Uterus (tissue), 4 donors: ENCODE measurements around the gene TSPAN4. TPM values are rescaled to one million over a fixed set of nuclear protein-coding genes. Genes with fewer than 3 reads are reported as not detected.

ENCODE experiments used
- DNase-seq, 2 donors: peaks; one replicate each; pipeline ENCODE4 v3.0.0-alpha.2; 2019 to 2020
- H3K27ac ChIP-seq, 2 donors: fragments of 200-600 bp; sonication (generic); 1 replicate in 1 of 2; 2 replicates in 1 of 2; pipeline ENCODE4 v1.5.1; 2016 to 2018
- H3K27me3 ChIP-seq, 2 donors: fragments of 200-600 bp; sonication (generic); one replicate each; pipeline ENCODE4 v1.5.1; 2018 to 2019; ENCODE audit warnings: control low read depth in 1 of 2
- H3K36me3 ChIP-seq, 2 donors: fragments of 200-600 bp; sonication (generic); one replicate each; pipeline ENCODE4 v1.5.1; 2019; ENCODE audit warnings: control low read depth in 1 of 2
- H3K4me1 ChIP-seq, 2 donors: fragments of 200-600 bp; sonication (generic); one replicate each; pipeline ENCODE4 v1.5.1; 2018 to 2019; ENCODE audit warnings: control low read depth in 1 of 2
- H3K4me3 ChIP-seq, 2 donors: fragments of 200-600 bp; sonication (generic); 1 replicate in 1 of 2; 2 replicates in 1 of 2; pipeline ENCODE4 v1.5.1; 2018 to 2019; ENCODE audit warnings: mild to moderate bottlenecking in 1 of 2
- H3K9me3 ChIP-seq, 2 donors: fragments of 200-600 bp; sonication (generic); one replicate each; pipeline ENCODE4 v1.5.1; 2019; ENCODE audit warnings: control low read depth in 1 of 2
- CTCF ChIP-seq, 4 experiments: fragments of 200-600 bp in 2 of 4; fragments of 450-650 bp in 2 of 4; sonication (generic) in 2 of 4; IDR thresholded peaks; one replicate each; pipeline ENCODE4 v1.5.1; 2016 to 2019; ENCODE audit warnings: antibody characterized with exemption in 4 of 4, mild to moderate bottlenecking in 2 of 4, moderate library complexity in 1 of 4
- POLR2A ChIP-seq, 2 donors: fragments of 450-650 bp; IDR thresholded peaks; one replicate each; pipeline ENCODE4 v1.6.1; 2016; ENCODE audit warnings: antibody characterized with exemption in 2 of 2, mild to moderate bottlenecking in 1 of 2, moderate library complexity in 1 of 2
- intact Hi-C: fragments of 100-400 bp; cut with DNase I; formaldehyde crosslinking; loops from one replicate; pipeline ENCODE4 v1.15.1; 2023; ENCODE audit warnings: low total_unique reads
- total RNA-seq, 4 donors: library from RNA; depleted of rRNA in 3 of 4; stranded (reverse); fragments of >200 nt in 3 of 4; gene quantifications; one replicate each; pipeline versions ENCODE4 v1.1.0 to v1.2.4, GENCODE V29; 2014 to 2023
- donor health status: DM: yes; HTN: yes; CAD: no.

TSPAN4 gene
- total RNA-seq, 4 donors from 2014 or later = 68.4 to 119 (median 105) TPM

DNA sequence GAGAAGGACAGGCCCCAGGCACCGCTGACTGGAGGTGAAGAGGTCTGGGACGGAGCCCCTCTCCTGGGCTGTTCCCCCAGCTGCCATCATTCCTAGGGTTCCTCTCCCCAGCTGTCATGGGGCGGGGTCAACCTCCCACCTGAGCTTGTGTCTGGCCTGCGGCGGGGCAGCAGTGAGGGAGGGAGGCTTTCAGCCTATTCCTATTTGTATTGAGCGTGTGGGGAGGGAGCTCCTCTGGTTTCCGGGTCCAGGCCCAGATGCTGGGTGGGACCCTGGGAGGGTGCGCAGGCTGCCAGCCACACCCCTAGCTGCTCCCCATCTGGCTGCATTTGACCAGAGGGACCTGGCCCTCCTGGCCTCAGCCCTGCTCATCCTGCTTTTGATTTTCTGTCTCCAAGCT is 13.7 kb downstream of the TSPAN4 start:
- no peak for DNase-seq
- no peaks in the 10 kb centered on the region for H3K27me3 ChIP-seq

DNA sequence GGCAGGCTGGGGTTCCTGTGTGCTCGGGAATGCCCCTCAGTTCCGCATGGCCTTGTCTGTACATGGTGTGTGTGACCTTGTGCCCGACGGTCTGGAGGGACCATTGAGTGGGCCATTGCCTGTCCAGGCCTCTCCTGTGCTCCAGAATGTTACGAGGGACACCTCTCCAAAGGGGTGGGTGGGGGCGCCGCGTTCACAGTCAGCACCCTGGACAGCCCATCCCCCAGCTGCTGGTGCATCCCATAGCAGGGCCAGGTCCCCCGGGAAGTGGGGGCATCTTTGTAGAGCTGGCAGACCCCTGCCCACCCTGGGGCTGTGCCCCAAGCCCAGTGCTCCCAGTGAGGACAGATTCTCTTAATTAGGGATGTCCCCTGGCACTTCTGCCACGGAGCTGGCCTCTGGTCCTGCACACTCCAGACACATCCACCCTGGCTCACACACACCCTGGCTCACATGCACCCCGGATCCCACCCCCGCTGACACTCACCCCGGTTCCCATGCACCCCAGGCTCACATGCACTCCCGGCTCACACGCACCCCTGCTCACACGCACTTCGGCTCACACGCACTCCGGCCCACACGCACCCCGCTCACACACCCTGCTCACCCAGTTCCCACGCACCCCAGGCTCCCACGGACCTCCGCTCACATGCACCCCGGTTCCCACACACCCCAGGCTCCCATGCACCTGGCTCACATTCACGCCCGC is 15.6 kb downstream of the TSPAN4 start:
- no peak overlapping the region for H3K4me3 ChIP-seq
- H3K27me3 ChIP-seq = no peaks in the 10 kb centered on the region
- intact Hi-C loops = no loop called here
- no peak for DNase-seq
- no peaks in the 10 kb centered on the region for H3K9me3 ChIP-seq
- no peaks in the 10 kb centered on the region for H3K4me1 ChIP-seq
- H3K36me3 ChIP-seq = no peaks in the 10 kb centered on the region
- TF ChIP-seq POLR2A (IDR thresholded peaks at IDR 0.05) (no peak), CTCF (IDR thresholded peaks at IDR 0.05) (no peak)
- H3K27ac ChIP-seq = no peak overlapping the region

More for the DNA sequence above, 13.7 kb downstream of the TSPAN4 start:
- intact Hi-C loops = no loop called here
- H3K4me1 ChIP-seq = no peaks in the 10 kb centered on the region
- H3K4me3 ChIP-seq = no peak overlapping the region
- no peaks in the 10 kb centered on the region for H3K36me3 ChIP-seq
- TF ChIP-seq POLR2A (IDR thresholded peaks at IDR 0.05) = no peak
- TF ChIP-seq CTCF (IDR thresholded peaks at IDR 0.05) = no peak
- no peaks in the 10 kb centered on the region for H3K9me3 ChIP-seq
- H3K27ac ChIP-seq = no peak overlapping the region

- H3K4me1 ChIP-seq = no peaks in the 10 kb centered on the region
- no peaks in the 10 kb centered on the region for H3K27me3 ChIP-seq
- intact Hi-C loops = no loop called here
- H3K9me3 ChIP-seq = no peaks in the 10 kb centered on the region
- no peak overlapping the region for H3K4me3 ChIP-seq
- no peak overlapping the region for H3K27ac ChIP-seq
- TF ChIP-seq CTCF (IDR thresholded peaks at IDR 0.05) (no peak), POLR2A (IDR thresholded peaks at IDR 0.05) (no peak)
- H3K36me3 ChIP-seq = no peaks in the 10 kb centered on the region
- no peak for DNase-seq
These were observed 16.2 kb downstream of the TSPAN4 start for GRCh38 chr11:858762-859339.

- H3K27ac ChIP-seq = peak overlapping the region in 1 of 2 donors; percentile 41
- peak; percentile 79 to 86 for DNase-seq
These were observed 16.9 kb downstream of the TSPAN4 start for GRCh38 chr11:859394-860131.

More at GRCh38 chr11:859394-860131, 16.9 kb downstream of the TSPAN4 start:
- H3K9me3 ChIP-seq = no peaks in the 10 kb centered on the region
- intact Hi-C loops = no loop called here
- no peak overlapping the region for H3K4me3 ChIP-seq
- no peaks in the 10 kb centered on the region for H3K27me3 ChIP-seq
- TF ChIP-seq CTCF (IDR thresholded peaks at IDR 0.05) (no peak), POLR2A (IDR thresholded peaks at IDR 0.05) (no peak)
- H3K36me3 ChIP-seq = no peaks in the 10 kb centered on the region
- no peaks in the 10 kb centered on the region for H3K4me1 ChIP-seq
